RKO (cell line): ENCODE data around the gene MARS2.
A peak's percentile ranks its signal among the peaks of the same experiment; 100 is the strongest.
"Not testable (repeated sequence)": the region's sequence is repeated elsewhere in the genome, so short reads cannot be mapped to it uniquely, and the experiment has no call there.

Experiments
- DNase-seq: peaks from one replicate; pipeline ENCODE4 v3.0.0-alpha.2; 2016; ENCODE audit warnings: low spot score

MARS2 gene

DNA sequence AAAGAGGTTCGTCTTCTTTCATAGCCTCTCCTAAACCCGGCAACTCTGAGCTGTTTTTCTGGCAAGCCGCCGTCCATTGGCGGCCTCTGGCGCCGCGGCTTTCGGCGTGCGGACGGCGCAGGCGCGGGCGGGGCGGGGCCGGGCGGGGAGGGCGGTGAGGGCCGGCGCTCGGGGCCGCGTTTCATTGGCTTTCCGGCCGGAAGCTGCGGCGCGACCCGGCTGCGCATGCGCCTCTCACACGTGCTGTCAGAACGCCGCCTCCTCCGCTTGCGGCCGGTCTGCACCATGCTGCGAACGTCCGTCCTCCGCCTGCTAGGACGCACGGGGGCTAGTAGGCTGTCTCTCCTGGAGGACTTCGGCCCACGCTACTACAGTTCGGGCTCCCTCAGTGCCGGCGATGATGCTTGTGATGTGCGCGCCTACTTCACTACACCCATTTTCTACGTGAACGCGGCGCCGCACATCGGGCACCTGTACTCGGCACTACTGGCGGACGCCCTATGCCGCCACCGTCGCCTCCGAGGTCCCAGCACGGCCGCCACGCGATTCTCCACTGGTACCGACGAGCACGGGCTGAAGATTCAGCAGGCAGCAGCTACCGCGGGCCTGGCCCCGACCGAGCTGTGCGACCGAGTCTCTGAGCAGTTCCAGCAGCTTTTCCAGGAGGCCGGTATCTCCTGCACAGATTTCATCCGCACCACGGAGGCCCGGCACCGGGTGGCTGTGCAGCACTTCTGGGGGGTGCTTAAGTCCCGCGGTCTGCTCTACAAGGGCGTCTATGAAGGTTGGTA, at the start of gene MARS2:
Gene MARS2, plus strand, starts transcription at position 249 of the 791 bp plus-strand sequence. Its CDS starts 37 bp downstream, at position 286.
- DNase-seq = peak; percentile 96

DNA sequence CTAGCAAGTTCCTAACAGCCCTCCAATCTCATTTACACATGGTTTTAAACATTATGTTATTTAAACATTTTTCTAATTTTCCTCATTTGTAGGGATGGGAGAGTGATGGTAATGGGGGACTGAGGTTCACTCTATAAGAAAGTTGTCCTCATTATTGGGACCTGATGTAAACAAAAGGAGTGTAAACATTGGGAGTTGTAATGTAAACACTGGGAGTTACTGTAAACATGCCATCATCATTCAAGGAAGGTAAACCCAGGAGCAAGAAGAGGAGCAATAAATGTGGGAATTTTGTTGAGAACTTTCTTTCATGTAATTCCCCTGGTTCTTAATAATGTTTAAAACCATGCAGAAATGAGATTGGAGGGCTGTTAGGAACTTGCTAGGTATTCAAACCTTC, 47.6 kb upstream of the MARS2 start:
- no peak for DNase-seq

DNA sequence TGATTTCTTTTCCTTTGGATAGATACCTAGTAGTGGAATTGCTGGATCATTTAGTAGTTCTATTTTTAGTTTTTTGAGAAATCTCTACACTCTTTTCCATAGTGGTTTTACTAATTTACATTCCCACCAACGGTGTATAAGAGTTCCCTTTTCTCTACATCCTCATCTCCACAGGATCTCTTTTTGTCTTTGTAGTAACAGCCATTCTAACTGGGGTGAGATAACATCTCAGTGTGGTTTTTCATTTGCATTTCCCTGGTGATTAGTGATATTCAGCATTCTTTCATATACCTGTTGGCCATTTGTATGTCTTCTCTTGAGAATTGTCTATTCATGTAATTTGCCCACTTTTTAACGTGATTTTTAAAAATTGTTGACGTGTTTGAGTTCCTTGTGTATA, 43.5 kb upstream of the MARS2 start:
- DNase-seq = no peak

DNA sequence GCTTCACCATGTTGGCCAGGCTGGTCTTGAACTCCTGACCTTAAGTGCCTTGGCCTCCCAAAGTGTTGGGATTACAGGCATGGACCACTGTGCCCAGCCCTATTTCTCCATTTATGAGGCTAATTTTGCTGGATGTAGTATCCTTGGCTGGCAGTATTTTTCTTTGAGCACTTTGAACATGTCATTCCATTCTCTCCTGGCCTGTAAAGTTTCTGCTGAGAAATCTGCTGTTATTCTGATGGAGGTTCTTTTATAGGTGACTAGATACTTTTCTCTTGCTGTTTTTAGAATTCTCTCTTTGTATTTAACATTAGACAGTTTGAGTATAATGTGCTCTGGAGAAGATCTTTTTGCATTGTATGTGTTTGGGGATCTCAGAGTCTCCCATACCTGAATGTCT, 38.9 kb upstream of the MARS2 start:
- DNase-seq = no peak

DNA sequence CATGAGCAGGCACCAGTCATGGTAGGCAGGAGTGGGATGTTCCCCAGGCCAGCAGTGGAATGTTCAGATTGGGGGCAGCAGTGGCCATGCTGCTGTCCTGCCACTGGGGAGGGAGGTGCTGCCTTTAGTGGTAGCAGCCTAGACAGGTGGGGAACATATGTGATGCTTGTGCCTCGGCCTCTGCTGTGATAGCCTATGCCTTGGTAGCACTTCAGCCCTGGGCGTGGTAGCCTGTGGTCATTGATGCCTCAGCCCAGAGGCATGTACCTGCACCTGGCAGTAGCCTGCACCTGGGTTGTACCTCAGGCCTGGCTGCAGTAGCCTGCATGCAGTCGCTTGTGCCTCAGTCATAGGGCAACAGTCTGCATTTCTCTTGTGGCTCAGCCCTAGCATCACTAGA, 36.9 kb upstream of the MARS2 start:
- no peak for DNase-seq

DNA sequence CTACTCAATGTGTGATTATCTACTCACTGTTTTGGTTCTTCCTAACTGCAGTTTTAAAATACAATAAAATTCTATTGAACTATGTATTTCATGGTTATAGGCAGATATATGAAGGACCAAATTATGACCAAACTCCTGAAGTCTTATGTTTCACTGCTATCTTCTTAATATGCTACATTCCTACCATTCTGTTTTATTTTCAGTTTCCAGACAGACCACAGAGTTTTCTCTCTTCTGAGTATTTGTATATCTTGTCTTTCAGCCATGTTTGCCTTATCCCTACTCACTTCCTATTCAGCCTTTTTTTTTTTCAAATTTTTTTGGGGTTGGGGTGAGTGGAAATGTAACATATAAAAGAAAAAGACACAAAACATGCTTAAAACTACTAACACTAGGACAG, 36.1 kb upstream of the MARS2 start:
- DNase-seq = no peak

DNA sequence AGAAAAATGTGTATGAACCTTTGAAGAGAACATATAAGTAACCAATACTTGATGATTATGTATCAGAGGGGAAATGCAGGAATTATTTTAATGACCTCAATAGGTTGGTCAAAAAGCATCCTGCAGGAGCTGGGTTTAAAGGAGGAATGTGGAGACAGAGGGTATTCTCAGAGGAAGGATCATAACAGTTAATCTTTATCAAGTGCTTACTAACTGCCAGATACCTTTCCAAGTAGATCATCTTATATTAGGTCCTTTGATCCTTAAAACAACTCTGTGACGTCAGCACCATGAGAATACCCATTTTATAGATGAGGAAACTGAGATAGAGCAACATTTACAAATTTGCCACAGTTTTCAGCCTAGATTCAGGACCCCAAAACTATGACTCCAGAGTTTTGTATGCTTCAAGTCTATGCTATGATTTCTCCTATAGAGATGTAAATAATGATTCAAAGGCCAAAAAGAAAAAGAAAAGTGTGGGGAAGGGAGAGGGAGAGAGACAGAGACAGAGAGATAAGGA, 32.7 kb upstream of the MARS2 start:
- no peak for DNase-seq

DNA sequence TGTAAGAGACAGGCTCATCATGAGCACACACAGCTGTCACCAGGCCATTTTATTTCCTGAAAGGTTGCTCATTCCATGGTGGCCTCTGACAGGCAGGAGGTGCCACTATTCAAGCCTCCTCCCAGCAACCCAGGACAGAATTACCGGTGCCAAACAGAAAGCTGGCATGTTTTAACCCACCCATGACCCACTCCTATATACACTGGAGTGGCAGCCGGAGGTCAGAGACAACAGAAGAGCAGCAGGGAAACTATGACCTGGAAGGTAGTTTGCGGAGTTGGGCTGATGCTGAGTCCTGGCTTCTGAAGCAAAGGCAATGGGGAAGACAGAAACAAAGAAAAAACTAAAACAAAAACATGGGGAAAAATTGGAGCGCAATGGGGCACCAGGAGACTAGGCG, 32.1 kb upstream of the MARS2 start:
- DNase-seq = no peak

DNA sequence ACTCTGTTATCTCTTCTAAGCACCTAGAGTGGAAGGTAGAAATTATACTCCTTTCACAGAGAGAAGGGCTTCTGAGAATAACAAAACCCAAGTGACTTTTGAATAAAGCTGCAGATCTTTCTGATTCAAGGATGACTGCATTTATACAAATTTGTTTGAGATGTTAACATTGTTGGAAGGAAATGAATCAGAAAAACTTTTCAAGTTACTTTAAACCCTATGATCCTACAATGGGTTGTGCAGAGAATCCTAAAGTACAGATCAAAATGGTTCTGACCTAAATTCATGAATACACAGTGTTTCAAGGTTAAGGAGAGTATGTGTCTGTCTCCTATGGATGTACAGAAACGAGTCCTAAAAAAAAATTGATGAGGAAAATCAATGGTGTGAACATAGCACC, 31.6 kb upstream of the MARS2 start:
- DNase-seq = no peak

DNA sequence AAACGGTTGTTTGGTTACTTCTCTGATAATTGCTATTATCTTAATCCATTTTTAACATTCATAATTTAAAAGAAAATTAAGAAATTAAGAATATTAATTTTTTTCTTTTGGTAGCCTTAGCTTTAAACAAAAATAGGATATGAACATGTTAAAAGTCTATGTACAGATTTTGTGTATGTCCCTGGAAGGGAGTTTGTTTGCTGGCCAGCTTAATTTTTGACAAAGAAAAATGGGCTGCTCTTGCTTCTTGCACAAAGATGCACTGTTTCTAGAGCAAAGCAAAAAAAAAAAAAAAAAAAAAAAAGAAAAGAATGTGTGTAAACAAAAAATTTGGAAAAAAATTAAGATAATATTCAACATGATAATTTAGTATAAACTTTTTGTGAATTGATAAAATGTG, 31.1 kb upstream of the MARS2 start:
- no peak for DNase-seq

DNA sequence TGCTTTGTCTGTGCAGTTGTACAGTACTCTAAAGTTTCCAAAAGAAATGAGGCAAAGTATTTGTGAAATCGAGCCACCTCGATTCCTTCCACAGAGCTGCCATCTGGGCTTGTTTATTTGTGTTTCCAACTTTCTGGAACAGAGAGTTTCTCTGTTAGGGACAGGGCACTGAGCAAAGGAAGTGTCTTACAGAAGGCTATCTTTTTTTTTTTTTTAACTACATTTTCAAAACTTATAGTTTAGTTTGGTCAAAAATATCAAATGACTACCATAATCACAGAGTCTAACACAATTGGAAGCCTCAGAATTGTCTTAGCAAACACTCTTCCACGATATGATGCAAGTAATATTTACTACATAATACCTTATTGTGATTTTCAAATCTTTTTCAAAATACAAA, 30.6 kb upstream of the MARS2 start:
- DNase-seq = no peak

DNA sequence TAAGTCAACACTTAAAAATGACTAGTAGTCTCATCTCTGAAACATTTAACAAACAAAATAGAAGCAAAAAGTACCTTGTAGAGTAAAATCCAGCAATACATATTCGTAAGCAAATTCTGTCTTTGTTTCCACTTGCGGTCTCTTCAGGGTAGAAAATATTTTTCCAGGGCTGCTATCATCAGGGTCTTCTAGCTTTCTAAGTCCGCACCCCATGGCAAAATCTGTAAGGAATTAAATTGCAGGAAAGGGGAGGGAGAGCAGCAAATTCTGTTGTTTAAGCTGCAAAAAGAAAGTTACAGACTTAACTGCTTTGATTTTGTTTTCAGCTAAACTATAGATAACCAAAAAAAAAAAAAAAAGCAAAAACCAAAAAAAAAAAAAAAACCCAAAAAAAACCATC, 29.9 kb upstream of the MARS2 start, which contains the start of gene RFTN2:
Gene RFTN2, minus strand, starts transcription at position 342 of the 400 bp plus-strand sequence. Its CDS starts 129 bp downstream, at position 213.
- no peak for DNase-seq

DNA sequence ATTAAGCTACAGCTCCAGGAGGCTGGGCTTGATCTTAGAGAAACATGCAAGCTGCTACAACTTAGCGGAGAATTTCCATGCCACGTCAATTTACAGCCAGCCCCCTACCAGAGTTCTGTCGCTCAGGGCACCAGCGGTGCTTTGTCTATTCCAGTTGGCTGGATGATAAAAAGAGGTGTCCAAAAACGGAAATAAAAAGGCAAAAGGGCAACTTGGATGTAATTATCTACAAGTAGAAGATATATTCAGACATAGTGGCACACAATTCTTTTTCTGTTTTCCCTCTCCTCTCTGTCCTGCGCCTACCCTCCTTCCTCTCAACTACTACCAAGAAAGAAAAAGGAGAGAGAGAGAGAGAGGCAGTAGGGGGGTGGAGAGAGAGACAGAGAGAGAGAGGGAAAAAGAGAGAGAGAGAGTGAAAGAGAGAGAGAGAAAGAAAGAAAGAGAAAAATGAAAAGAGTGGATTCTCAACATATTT, 29.4 kb upstream of the MARS2 start:
- no peak for DNase-seq

DNA sequence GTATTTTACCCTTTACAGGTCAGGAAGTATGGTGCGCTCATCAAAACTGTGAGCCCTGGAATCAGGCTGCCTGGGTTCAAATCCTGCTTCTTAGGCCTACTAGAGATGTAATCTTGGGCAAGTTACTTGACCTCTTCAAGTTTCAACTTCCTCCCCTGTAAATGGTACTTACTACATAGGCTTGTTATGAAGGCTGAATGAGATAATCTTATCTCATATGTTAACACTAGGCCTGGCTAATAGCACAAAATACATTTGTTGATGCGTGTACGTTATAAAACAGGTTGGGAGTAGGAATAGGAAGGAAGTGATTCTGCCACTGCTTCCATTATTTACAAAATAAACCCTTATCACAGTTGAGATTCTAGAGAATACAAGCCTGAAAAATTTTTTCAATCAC, 28.1 kb upstream of the MARS2 start:
- DNase-seq = no peak

DNA sequence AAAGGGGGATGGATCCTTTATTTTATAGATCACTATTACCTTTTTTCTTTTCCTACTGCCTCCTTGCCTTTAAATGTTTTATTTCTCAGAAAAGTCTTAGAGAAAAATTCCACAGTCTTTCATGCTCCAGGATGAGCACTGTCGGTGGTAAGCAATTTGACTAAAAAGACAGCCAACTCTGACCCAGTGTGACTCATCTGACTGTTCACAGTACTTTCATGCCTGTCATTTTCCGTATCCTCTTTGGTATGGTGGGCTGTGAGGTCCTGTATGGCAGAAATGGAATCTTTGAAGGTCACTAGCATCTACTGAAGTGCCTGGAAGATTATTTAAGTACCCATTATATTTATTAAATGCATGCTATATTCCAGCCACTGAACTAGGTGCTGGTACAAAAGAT, 27.7 kb upstream of the MARS2 start:
- DNase-seq = peak; percentile 31

DNA sequence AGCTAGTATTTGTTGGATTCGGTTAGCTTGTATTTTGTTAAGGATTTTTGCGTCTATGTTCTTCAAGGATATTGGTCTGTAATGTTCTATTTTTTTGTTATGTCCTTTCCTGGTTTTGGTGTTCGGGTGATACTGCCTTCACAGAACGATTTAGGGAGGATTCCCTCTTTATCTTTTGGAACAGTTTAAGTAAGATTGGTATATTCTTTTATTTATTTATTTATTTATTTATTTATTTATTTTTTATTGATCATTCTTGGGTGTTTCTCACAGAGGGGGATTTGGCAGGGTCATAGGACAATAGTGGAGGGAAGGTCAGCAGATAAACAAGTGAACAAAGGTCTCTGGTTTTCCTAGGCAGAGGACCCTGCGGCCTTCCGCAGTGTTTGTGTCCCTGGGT, 10.0 kb upstream of the MARS2 start:
- not testable (repeated sequence) for DNase-seq

DNA sequence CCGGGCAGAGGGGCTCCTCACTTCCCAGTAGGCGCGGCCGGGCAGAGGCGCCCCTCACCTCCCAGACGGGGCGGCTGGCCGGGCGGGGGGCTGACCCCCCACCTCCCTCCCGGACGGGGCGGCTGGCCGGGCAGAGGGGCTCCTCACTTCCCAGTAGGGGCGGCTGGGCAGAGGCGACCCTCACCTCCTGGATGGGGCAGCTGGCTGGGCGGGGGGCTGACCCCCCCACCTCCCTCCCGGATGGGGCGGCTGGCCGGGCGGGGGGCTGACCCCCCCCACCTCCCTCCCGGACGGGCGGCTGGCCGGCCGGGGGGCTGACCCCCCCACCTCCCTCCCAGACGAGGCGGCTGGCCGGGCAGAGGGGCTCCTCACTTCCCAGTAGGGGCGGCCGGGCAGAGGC, 9.2 kb upstream of the MARS2 start:
- DNase-seq = not testable (repeated sequence)

DNA sequence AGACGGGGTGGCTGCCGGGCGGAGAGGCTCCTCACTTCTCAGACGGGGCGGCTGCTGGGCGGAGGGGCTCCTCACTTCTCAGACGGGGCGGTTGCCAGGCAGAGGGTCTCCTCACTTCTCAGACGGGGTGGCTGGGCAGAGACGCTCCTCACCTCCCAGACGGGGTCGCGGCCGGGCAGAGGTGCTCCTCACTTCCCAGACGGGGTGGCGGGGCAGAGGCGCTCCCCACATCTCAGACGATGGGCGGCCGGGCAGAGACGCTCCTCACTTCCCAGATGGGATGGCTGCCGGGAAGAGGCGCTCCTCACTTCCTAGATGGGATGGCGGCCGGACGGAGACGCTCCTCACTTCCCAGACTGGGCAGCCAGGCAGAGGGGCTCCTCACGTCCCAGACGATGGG, 8.6 kb upstream of the MARS2 start:
- not testable (repeated sequence) for DNase-seq

DNA sequence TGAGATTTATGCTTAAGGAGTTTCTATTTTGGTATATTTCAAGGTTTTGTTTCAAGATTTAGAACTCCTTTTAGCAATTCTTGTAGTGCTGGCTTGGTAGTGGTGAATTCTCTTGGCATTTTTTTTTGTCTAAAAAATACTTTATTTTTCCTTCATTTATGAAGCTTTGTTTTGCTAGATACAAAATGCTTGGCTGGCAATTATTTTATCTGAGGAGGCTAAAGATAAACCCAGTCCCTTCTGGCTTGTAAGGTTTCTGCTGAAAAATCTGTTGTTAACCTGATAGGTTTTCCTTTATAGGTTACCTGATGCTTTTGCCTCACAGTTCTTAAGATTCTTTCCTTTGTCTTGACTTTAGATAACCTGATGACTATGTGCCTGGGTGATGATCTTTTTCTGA, 5.4 kb upstream of the MARS2 start:
- not testable (repeated sequence) for DNase-seq

DNA sequence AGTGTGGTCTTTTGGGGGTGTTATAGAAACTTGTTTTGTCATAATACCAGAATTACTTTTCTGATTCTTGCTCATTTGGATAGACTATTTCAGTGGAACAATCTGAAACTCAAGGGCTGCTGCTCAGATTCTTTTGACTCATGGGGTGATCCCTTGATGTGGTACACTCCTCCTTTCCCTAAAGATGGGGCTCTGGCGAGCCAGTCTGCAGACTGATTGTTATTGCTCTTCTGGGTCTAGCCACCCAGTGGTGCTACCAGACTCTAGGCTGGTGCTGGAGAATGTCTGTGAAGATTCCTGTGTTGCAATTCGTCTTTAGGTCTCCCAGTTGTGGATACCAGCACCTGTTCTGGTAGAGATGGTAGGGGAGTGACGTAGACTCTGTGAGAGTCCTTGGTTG, 4.2 kb upstream of the MARS2 start:
- DNase-seq = no peak

DNA sequence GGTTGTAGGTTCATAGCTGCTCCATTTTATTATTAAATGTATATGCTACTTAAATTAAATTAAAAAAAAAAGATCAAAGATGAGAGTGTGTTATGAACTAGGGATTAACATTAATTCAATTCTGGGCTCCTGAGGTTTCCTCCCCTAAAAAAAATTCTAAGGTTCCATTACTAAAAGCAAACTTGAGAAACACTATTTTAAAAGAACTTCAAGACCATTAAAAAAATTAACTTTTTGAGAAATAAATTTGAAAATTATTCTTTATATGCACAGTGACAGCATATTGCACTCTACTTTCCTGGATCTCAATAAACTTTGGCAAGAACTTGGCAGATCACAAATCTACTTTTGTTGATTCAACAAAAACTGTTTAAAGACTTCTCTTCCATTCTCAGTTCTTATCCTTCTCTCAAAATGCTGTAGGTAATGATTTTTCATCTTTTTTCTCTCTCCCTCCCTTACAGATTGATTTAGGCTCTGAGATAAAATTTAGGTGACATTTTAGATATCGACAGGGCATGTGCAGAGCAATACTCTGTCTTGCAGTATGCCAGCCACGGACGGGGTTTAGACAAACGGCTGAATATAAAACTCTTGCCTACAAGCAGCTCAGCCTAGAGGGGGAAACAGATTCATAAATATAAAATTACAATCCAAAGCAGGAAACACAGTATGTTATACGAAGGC, 592 bp upstream of the MARS2 start:
- DNase-seq = no peak

DNA sequence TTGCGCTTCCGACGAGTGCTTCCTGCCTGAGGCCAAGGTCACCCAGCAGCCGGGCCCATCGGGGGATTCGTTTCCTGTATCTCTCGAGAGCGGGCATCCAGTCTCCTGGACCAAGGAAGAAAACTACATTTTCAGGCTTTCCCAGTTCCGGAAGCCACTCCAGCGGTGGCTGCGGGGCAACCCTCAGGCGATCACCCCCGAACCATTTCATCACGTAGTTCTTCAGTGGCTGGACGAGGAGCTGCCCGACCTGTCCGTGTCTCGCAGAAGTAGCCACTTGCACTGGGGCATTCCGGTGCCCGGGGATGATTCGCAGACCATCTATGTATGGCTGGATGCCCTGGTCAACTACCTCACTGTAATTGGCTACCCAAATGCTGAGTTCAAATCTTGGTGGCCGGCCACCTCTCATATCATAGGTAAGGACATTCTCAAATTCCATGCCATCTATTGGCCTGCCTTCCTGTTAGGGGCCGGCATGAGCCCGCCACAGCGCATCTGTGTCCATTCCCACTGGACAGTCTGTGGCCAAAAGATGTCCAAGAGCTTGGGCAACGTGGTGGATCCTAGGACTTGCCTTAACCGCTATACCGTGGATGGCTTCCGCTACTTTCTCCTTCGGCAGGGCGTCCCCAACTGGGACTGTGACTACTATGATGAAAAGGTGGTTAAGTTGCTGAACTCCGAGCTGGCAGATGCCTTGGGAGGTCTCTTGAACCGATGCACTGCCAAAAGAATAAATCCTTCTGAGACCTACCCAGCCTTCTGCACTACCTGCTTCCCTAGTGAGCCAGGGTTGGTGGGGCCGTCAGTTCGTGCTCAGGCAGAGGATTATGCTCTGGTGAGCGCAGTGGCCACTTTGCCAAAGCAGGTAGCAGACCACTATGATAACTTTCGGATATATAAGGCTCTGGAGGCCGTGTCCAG, 1.0 kb downstream of the MARS2 start:
- DNase-seq = peak; percentile 66
